ENCODE measurements around the gene NFE2L3. TPM values are rescaled to one million over a fixed set of nuclear protein-coding genes. Genes with fewer than 3 reads are reported as not detected.
"Not testable (repeated sequence)": the region's sequence is repeated elsewhere in the genome, so short reads cannot be mapped to it uniquely, and the experiment has no call there.

NFE2L3 gene, protein sequence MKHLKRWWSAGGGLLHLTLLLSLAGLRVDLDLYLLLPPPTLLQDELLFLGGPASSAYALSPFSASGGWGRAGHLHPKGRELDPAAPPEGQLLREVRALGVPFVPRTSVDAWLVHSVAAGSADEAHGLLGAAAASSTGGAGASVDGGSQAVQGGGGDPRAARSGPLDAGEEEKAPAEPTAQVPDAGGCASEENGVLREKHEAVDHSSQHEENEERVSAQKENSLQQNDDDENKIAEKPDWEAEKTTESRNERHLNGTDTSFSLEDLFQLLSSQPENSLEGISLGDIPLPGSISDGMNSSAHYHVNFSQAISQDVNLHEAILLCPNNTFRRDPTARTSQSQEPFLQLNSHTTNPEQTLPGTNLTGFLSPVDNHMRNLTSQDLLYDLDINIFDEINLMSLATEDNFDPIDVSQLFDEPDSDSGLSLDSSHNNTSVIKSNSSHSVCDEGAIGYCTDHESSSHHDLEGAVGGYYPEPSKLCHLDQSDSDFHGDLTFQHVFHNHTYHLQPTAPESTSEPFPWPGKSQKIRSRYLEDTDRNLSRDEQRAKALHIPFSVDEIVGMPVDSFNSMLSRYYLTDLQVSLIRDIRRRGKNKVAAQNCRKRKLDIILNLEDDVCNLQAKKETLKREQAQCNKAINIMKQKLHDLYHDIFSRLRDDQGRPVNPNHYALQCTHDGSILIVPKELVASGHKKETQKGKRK
- 24.5 TPM for total RNA-seq

DNA sequence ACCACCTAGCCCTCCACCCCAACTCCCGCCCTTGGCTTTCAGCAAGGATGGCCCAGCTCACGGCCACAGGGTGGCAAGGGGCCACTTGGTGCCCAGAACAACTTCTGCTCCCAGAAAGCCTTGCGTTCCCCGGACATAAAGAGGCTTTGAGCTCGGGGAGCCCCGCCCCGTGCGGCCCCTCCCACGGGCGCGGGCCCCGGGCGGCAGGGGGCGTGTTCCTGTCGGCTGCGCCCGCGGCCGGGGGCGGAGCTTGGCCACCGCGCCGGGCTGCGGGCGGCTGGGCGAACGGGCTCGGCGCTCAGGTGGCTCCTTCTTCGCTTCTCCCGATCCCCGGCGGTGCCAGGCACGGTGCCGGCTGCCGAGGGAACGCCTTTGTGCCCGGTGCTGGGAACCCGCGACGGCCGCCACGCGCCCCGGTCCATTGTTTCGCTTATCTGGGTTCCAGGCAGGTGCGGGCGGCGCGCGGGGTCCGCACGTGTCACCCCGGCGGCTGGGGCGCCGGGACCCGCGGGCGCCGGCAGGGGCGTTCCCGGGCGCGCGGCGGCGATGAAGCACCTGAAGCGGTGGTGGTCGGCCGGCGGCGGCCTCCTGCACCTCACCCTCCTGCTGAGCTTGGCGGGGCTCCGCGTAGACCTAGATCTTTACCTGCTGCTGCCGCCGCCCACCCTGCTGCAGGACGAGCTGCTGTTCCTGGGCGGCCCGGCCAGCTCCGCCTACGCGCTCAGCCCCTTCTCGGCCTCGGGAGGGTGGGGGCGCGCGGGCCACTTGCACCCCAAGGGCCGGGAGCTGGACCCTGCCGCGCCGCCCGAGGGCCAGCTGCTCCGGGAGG lies at the start of gene NFE2L3:
Gene NFE2L3 (plus strand): TSS at position 246 of the 829 bp plus-strand sequence. CDS start 301 bp downstream, at position 547.
- DNase-seq (ENCODE audit: low read depth in 2 of 3, low spot score in 2 of 3): peak; percentile 69 to 90 (median 87)

DNA sequence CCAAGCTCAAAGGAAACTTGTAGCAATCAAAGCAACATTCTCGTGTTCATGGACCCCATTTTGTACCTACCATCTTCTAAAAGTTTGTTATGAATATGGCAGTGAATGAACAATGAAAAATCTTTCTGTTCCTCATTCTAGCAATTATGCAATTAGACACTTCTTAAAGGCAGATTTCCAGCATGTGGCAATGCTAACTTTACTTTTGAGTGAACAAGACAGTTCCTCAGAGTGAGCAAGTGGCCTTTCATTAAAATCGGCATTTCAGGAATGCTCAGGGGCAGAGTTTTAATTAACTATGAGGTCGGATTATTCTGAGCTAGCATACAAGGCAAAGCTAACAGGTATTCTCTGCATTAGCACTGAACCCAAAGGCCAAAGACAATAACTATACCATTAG lies 48.4 kb upstream of the NFE2L3 start:
- DNase-seq (ENCODE audit: low read depth in 2 of 3, low spot score in 2 of 3): no peak

DNA sequence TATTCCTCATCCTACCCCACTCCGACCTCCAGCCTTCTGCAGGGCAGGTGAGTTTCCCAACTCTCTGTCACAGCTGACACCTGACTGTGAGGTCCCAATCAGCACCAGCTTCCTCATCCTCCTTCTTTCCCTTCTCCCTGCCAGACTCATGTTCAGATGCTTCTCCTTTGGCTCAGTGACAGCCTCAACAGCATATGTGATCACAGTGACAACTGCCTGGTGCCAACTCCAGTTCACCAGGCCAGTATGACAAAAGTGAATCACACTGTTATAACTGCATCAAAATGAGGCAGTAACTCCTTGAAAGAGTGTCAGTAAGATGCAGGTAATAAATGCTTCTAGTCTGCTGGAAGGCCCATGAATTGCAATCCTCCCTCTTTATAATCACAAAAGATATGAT lies 46.8 kb upstream of the NFE2L3 start:
- DNase-seq (ENCODE audit: low read depth in 2 of 3, low spot score in 2 of 3): no peak

DNA sequence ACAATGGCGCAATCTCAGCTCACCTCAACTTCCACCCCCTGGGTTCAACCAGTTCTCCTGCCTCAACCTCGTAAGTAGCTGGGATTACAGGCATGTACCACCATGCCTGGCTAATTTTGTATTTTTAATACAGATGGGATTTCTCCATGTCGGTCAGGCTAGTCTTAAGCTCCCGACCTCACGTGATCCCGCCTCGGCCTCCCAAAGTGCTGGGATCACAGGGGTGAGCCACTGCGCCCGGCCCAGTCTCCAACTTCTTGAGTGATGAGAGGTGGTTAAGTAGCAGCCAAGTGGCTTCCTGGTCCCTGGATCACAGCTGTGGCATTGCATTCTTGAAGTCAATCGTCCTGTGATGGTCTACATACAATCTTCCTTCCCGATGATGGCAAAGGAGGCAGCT lies 46.1 kb upstream of the NFE2L3 start:
- no peak for DNase-seq (ENCODE audit: low read depth in 2 of 3, low spot score in 2 of 3)

DNA sequence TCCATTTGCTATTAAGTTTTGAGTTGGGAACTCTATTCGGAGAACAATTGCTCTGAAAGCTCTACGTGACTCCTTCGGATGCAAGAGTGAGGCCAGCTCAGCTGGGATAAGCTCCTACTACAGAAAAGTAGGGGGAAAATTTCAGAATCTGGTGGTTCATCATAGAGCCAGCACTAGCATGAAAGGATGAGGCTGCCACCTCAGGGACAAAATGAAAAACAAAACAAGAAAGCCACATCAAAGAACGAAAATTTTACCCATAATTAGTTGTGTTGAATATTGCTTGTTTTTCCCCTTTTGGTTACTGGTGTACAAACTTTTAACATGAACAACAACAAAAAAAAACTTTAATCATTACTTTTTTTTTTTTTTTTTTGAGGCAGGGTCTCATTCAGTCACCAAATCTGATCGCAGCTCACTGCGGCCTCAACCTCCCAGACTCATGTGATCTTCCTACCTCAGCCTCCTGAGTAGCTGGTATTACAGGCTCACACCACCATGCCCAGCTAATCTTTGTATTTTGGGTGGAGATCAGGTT lies 39.7 kb upstream of the NFE2L3 start:
- DNase-seq (ENCODE audit: low read depth in 2 of 3, low spot score in 2 of 3): no peak

DNA sequence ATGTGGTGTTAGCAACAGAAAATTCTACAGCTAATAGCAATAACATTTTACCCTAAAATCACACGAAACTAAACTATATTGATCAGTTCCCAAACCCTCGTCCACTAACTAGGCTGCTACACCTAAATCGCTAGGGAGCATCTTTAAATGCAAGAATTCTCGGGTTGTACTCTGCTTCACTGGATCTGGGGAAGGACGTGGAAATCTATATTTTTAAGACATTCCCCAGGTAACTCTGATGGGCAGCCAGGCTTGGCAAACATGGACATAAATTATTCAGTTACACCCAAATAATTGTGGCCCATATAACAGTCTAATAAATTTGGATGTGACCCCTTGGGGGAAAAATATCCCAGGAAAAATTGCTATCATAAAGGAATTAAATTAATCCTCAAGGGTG lies 36.3 kb upstream of the NFE2L3 start:
- DNase-seq (ENCODE audit: low read depth in 2 of 3, low spot score in 2 of 3): no peak

DNA sequence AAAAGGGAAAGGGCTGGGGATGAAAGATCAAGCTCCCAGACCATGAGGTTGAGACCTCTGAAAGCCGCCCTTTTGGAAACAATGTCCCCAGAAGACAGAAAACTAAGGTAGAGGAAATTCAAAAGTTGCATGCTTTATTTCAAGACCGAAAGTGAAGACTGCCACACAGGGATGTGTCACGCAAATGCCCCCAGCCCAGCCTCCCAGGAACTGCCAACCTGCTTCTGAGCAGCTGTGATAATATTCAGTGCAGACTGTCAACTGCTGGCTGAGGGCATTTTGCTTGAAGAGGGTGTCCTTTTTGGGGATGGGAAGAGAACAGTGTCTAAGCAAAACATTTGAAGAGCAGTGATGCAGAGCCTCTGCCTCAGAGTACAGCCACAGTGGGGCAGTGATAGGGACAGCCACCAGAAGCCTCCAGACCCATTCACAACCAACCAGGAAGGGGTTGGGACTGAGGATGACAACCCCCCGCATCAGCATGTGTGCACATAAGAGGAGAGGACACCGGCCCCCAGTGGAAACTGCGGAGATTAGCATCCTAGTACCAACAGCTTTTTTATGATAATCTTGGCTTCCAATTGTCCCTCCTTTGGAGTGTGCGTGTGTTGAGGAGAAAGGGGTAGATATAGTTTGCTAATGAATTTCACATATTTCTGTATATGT lies 34.7 kb upstream of the NFE2L3 start:
- DNase-seq (ENCODE audit: low read depth in 2 of 3, low spot score in 2 of 3): peak in 2 of 3 donors; percentile 26 to 37

DNA sequence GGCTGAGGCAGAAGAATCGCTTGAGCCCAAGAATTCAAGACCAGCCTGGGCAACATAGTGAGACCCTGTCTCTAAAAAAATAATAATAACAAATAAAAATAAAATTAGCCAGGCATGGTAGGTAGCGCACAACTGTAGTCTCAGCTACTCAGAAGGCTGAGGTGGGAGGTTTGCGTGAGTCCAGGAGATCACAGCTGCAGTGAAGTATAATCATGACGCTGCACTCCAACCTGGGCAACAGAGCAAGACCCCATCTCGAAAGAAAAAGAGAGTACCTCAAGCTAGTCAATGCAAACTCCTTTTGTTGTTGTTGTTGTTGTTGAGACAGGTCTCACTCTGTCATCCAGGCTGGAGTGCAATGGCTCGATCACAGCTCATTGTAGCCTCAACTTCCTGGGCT lies 34.0 kb upstream of the NFE2L3 start:
- DNase-seq (ENCODE audit: low read depth in 2 of 3, low spot score in 2 of 3): no peak

DNA sequence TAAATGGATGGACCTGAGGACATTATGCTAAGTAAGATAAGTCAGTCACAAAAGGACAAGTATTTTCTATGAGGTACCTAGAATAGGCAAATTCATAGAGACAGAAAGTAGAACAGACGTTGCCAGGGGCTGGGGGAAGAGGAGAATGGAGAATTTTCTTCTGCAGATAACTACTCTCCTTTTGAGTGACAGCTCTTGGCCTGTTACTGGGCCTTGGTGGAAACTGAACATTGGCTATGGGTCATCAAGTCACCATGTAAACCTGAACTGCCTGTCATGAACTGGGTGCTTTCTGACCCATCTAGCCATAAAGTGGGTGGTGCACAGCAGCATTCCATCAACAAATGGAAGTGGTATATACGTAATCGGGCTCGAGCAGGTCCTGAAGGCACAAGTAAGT lies 29.3 kb upstream of the NFE2L3 start:
- no peak for DNase-seq (ENCODE audit: low read depth in 2 of 3, low spot score in 2 of 3)

DNA sequence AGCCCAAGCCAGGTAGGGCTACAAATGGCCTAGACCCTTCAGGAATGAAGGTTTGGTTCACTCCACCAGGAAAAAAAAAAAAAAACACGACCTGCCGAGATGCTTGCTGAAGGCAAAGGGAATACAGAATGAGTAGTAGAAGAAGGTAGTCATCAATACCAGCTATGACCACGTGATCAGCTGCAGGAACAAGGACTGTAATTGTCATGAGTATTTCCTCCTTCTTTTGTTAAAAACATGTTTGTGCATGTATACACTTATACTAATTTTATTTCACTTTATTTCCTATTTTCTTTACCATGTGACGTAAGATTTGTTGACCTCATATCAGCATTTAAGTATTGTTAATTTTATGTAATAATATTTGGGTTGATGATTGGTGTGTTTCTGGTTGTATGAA lies 27.2 kb upstream of the NFE2L3 start:
- DNase-seq (ENCODE audit: low read depth in 2 of 3, low spot score in 2 of 3): not testable (repeated sequence)

DNA sequence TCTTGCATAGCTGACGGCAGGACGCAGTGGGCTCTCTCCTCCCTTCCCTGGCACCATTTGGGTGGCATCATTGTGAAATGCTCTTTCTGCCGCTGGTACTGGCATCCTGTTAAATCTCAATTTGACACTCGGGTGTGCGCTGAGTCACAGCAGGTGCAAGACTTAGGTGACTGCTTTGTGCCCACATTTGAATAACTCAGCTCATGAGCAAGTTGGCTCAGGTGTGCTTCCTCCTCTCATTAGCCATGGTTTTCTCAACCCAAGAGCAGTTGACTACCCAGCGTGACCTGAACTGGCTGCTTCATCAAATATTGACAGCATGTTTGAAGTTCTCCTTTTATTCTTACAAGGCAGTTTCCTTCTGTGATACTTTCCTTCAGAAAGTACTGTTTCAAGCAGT lies 24.6 kb upstream of the NFE2L3 start:
- DNase-seq (ENCODE audit: low read depth in 2 of 3, low spot score in 2 of 3): no peak

DNA sequence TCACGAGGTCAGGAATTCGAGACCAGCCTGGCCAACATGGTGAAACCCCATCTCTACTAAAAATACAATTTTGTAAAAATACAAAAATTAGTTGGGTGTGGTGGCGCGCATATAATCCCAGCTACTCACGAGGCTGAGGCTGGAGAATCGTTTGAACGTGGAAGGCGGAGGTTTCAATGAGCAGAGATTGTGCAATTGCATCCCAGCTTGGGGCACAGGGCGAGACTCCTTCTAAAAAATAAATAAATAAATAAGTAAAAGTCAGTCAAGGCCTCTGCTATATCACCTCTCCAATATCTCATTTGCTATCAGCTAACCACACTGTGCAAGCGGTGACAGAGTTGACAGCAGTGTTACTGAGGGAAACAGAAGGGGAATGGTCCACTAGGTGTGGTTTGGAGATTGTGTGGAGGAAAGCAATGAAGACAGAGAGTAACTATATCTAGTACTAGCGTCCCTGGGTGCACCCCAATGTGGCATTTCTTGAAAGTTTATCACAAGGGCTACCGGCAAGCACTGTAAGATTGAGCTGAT lies 20.9 kb upstream of the NFE2L3 start:
- DNase-seq (ENCODE audit: low read depth in 2 of 3, low spot score in 2 of 3): no peak

DNA sequence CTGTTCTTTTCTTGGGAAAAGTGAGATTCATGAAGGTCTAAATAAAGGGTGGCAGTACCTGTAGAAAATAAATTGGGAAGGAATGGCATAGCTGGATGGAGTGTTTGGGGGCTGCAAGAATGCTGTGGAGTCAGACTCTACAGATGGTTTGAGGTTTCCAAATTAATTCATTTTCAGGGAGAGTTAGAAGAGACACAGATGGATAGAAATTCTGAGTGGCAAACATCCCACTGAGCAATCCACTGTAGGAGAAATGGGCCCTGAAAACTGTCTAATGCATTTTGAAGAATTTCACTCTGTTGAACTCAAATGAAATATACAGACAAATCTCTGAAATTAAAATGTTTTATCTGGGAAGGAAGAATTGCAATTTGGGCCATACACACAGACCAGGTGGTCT lies 16.9 kb upstream of the NFE2L3 start:
- no peak for DNase-seq (ENCODE audit: low read depth in 2 of 3, low spot score in 2 of 3)

DNA sequence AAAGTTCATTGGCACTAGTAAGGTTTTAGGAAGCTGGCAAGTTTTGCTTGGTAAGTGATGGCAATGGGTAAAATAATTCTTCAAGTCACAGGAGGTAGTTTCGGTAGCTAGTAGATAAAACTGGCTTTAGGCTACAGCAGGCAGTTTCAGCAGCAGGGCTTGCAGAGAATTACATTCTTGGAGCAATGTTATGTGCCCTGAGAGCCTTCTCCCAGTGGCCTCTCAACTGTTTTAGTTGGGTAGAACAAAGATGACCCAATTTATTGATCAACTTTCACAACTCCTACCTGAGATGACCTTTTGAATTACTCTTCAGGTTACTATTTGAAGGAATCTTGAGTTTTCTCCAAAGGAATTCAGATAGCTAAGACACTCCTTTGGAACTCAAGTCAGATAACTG lies 16.4 kb upstream of the NFE2L3 start:
- no peak for DNase-seq (ENCODE audit: low read depth in 2 of 3, low spot score in 2 of 3)

DNA sequence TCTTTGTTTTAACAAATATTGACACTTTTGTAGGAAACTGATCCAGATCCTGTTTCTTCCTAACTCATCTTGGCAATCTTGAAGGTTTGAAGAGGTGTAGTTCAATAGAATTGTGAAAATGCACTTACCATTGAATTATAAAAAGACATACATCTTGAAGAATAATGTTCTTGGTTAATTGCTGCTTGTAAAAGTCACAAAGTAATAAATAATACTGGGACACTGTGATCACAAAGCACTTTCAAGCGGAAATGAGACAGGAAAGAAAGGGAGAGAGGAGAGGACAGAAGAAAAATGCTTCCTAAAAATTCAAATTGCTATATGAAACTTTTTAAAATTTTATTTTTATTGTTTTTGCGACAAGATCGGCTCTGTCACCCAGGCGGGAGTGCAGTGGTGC lies 15.2 kb upstream of the NFE2L3 start:
- DNase-seq (ENCODE audit: low read depth in 2 of 3, low spot score in 2 of 3): no peak

DNA sequence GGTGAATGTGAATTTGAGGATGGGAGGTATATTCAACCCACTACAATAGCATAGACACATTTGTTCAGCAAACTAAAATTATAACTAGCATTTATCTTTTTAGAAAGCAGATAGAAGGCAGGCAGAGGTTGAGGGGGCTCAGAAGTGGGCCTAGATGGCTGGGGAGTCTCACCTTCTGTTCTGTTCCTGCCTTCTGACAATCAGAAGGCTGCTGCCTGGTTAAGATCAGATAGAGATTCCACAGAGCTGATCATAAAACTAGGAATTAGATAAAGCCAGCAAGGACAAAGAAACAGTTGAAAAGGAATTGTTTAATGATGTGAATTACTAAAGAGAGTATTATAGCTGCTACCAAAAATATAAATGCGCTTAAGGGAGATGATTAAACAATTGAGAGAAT lies 11.6 kb upstream of the NFE2L3 start:
- no peak for DNase-seq (ENCODE audit: low read depth in 2 of 3, low spot score in 2 of 3)

DNA sequence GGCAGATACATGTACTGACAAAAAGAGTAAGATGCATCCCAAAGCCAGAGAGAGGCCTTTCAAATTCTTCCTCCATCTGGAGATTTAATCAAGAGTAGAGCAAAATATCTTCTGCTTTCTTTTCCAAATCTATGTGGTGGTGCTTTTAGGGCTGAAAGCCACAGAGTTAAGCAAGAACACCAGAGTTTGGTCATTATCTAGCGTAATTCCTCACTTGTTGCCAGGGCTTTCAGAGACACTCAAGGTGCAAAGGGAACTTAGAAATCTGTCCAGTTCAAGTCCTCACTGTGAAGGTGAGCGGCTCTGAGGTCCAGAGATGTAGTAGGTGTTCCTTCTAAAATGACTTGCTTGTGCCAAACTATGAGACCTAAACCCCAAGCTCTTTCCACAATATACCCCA lies 10.9 kb upstream of the NFE2L3 start:
- DNase-seq (ENCODE audit: low read depth in 2 of 3, low spot score in 2 of 3): no peak

DNA sequence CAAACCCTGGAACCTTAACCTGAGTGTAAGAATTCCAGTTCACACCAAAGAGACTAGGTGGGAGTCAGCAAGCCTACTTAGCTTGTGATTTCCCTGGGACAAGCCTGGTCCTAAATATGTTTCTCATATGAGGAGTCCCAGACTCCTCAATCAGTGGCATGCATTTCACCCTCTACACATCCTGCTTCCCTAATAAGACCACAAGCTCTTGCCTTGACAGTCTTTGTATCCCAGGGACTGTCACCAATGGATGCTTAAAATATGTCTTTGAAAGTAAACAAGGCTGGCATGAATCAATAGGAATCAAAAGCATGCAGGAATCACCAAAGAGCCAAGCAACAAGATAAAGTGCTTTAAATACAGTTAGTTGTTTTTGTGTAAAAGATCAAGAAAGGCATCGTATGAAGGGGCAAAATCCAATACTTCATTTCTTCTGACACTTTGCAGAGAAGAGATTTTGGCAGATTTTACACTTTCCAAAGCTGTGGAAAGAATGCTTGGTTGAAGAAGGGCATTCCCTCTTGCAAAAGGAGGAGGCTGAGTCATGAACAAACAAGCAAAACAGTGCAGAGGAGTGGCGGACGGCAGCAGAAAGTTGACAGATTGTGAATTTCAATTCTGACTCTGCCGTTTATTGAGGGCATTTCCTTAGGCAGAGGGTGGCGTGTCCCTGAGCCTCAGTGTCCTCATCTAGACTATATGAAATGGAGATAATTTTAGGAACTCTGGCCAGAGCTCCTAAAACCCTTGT lies 8.5 kb upstream of the NFE2L3 start:
- DNase-seq (ENCODE audit: low read depth in 2 of 3, low spot score in 2 of 3): no peak

DNA sequence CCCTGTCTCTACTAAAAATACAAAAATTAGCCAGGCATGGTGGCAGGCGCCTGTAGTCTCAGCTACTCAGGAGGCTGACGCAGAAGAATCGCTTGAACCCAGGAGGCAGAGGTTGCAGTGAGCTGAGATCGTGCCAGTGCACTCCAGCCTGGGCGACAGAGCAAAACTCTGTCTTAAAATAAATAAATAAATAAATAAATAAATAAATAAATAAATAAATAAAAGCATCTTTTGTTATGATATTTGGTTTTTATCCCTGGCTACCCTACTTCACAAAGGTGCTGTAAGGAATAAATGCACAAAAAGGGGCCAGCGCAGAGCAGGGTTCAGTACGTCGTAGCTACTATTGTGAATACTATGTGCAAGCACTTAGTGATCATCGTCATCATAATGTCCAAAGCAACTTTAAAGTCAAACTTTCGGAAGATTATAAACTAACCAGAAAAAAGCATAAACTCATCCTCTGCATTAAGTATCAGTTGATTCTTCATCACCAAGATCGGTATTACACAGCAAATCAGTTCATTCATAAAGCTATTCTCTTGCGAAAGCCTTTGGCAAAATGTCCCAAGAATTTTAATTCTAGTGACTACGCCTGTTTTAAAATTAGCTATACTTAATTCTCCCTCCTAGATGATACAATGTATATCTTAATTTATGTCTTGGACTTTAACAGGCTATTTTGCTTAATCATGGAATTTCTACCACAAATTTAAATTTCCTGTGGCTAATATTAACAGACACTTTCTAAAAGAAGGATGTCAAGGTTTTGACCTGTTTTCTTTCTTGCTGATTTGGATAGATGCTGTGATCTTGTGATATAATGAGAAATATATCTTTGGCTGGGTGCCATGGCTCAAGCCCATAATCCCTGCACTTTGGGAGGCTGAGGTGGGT lies 7.6 kb upstream of the NFE2L3 start:
- DNase-seq (ENCODE audit: low read depth in 2 of 3, low spot score in 2 of 3): no peak
